OCI-LY7 (cell line): Measurements from ENCODE around the gene TMEM139. TPM values are rescaled to one million over a fixed set of nuclear protein-coding genes. Genes with fewer than 3 reads are reported as not detected.

Source experiments
- BruUV-seq: library from RNA; stranded (reverse); fragments of 400-500 nt; replicated peaks from 2 replicates; lab custom pipeline; 2021; lab: Mats Ljungman, UMichigan
- CTCF ChIA-PET: fragments of 300-600 bp; sonication (Branson Sonifier 250); formaldehyde crosslinking; loops from one replicate; lab custom pipeline; 2022; ENCODE audit warnings: antibody characterized with exemption; ENCODE audit not compliant: unreplicated experiment; lab: Charles Lee
- POLR2A ChIA-PET: fragments of 300-600 bp; sonication (Branson Sonifier 250); formaldehyde crosslinking; loops from one replicate; lab custom pipeline; 2022; ENCODE audit warnings: antibody characterized with exemption; lab: Charles Lee
- DNase-seq: peaks from one replicate; pipeline ENCODE4 v3.0.0-alpha.2; 2015; ENCODE audit warnings: low spot score
- H2AFZ ChIP-seq: fragments of 200-600 bp; sonication (generic), shearing (Covaris generic); 2 replicates; pipeline ENCODE4 v1.6.1; 2014; ENCODE audit warnings: mild to moderate bottlenecking, antibody characterized with exemption, low read length, moderate library complexity
- H3K27ac ChIP-seq: fragments of 200-600 bp; sonication (generic); 2 replicates; pipeline ENCODE4 v1.5.1; 2014; ENCODE audit warnings: mixed run types, low read depth, mild to moderate bottlenecking, moderate library complexity, low read length, inconsistent platforms; ENCODE audit not compliant: poor library complexity, severe bottlenecking
- H3K36me3 ChIP-seq: fragments of 200-600 bp; sonication (generic); 2 replicates; pipeline ENCODE4 v1.6.1; 2014; ENCODE audit warnings: mild to moderate bottlenecking, antibody characterized with exemption, low read length, moderate library complexity, mixed read lengths; ENCODE audit not compliant: insufficient read depth
- H3K4me1 ChIP-seq: fragments of 200-600 bp; sonication (generic); 2 replicates; pipeline ENCODE4 v1.5.1; 2014; ENCODE audit warnings: mild to moderate bottlenecking, low read length; ENCODE audit not compliant: insufficient read depth, poor library complexity, severe bottlenecking
- H3K4me2 ChIP-seq: fragments of 200-600 bp; sonication (generic); 2 replicates; pipeline ENCODE4 v1.6.1; 2014; ENCODE audit warnings: mild to moderate bottlenecking, low read length
- H3K4me3 ChIP-seq: fragments of 200-600 bp; sonication (generic); 2 replicates; pipeline ENCODE4 v1.5.1; 2014; ENCODE audit warnings: mild to moderate bottlenecking, low read depth, low read length; ENCODE audit not compliant: poor library complexity, severe bottlenecking
- H3K79me2 ChIP-seq: fragments of 200-600 bp; sonication (generic); 2 replicates; pipeline ENCODE4 v1.6.1; 2016; ENCODE audit warnings: low read depth, mild to moderate bottlenecking, low read length, moderate library complexity, mixed read lengths; ENCODE audit not compliant: insufficient read depth
- H3K9me2 ChIP-seq: fragments of 200-600 bp; sonication (generic); 2 replicates; pipeline ENCODE4 v1.6.1; 2016; ENCODE audit warnings: mild to moderate bottlenecking, low read length, mixed read lengths; ENCODE audit not compliant: insufficient read depth
- H3K9me3 ChIP-seq: fragments of 200-600 bp; sonication (generic); 2 replicates; pipeline ENCODE4 v1.6.1; 2014; ENCODE audit warnings: mild to moderate bottlenecking, mixed run types, low read length, mixed read lengths
- H4K20me1 ChIP-seq: fragments of 200-600 bp; sonication (generic); 2 replicates; pipeline ENCODE4 v1.6.1; 2014; ENCODE audit warnings: mild to moderate bottlenecking, antibody characterized with exemption, low read length, moderate library complexity, mixed read lengths; ENCODE audit not compliant: insufficient read depth
- CTCF ChIP-seq: fragments of 200-600 bp; sonication (generic); conservative IDR thresholded peaks from 2 replicates; pipeline ENCODE4 v1.5.1; 2014; ENCODE audit warnings: mild to moderate bottlenecking, antibody characterized with exemption, low read length, moderate library complexity, mixed read lengths
- EZH2phosphoT487 ChIP-seq: fragments of 200-600 bp; sonication (generic); IDR thresholded peaks from 2 replicates; pipeline ENCODE4 v1.6.1; 2018; ENCODE audit warnings: low read depth, borderline replicate concordance, mild to moderate bottlenecking, mixed run types, antibody characterized with exemption, low read length, moderate library complexity, mixed read lengths
- intact Hi-C: fragments of 100-400 bp; cut with micrococcal nuclease; formaldehyde crosslinking; loops from one replicate; pipeline ENCODE4 v1.10.0; 2022; ENCODE audit not compliant: unreplicated experiment
- total RNA-seq, 2 experiments: library from RNA; depleted of rRNA in 1 of 2; stranded (reverse); fragments of >200 nt in 1 of 2; shearing (Covaris generic) in 1 of 2; gene quantifications; 2 replicates each; pipeline ENCODE4 v1.2.3, GENCODE V29; 2014 to 2022

The TMEM139 gene
- total RNA-seq, 2 experiments from 2014 or later, result 0.46 TPM; not detected in 1

DNA sequence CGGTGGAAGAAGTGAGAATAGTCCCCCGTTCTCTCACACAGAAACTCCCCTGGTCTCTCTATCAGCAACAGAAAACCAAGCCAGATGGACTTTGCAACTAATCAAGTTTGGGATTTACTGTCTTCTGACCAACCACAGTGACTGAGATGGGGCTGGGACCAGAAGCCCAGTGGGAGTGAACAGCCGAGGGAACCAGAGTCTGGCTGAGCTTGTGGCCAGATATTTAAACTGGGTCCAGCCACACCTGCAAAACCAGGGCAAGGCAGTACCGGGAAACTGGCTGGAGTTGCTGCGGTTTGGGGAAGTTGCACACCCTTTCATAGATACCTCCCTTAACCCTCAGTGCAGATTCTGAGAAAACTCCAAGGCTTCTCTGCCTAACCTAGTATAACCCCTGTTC, 15.5 kb upstream of the TMEM139 start:
- H3K9me2 ChIP-seq, result no peaks in the 10 kb centered on the region
- CTCF ChIA-PET, result no interaction called here
- no peak for TF ChIP-seq CTCF
- TF ChIP-seq EZH2phosphoT487, result no peak
- no peak overlapping the region for H3K27ac ChIP-seq
- BruUV-seq, result no TSS peak
- intact Hi-C loops, result no loop called here
- no peak for DNase-seq
- no peaks in the 10 kb centered on the region for H3K79me2 ChIP-seq
- no peaks in the 10 kb centered on the region for H4K20me1 ChIP-seq
- no peak overlapping the region for H3K4me3 ChIP-seq
- H3K36me3 ChIP-seq, result no peaks in the 10 kb centered on the region
- H3K4me1 ChIP-seq, result no peaks in the 10 kb centered on the region
- no peak overlapping the region for H3K4me2 ChIP-seq
- no peak overlapping the region for H2AFZ ChIP-seq
- no peaks in the 10 kb centered on the region for H3K9me3 ChIP-seq
- POLR2A ChIA-PET, result interaction anchor here (0.7 kb wide), 1 partner anchor 34 kb away, joined by 3 read pairs; no protein-coding TSS in a partner anchor

DNA sequence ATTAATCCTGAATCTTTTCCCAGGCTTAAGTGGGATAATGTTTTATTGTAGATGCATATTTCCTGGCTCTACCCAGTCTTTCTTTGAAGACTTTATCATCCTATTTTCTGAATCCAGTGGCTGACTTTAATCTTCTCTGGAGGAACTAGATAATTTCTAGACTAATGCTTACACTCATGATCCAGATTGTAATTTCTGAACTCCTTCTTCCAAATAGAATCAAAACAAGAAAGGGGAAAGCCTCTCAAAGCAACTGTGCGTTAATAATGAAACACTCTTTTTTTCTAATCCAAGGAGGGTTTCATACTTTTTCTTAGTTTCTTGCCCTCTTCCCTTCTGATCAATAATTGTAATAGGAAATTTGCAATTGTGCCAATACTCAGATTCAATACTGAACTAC, 13.5 kb upstream of the TMEM139 start:
- no peak for TF ChIP-seq CTCF
- no peak for TF ChIP-seq EZH2phosphoT487
- CTCF ChIA-PET, result no interaction called here

GRCh38 chr7:143272871-143273270, 11.9 kb upstream of the TMEM139 start:
- TF ChIP-seq EZH2phosphoT487, result no peak
- no peak for TF ChIP-seq CTCF
- DNase-seq, result no peak
- ChIA-PET CTCF (interaction anchor here (0.6 kb wide), 1 partner anchor 11 kb away, joined by 3 read pairs; no protein-coding TSS in a partner anchor), POLR2A (interaction anchor here (0.6 to 1.9 kb wide), 2 partner anchors 10 to 36 kb away, joined by 3 to 4 read pairs; partner anchors contain the start of gene GSTK1)
- no peak overlapping the region for H3K27ac ChIP-seq
- BruUV-seq, result no TSS peak
- H3K4me2 ChIP-seq, result no peak overlapping the region
- no peaks in the 10 kb centered on the region for H3K36me3 ChIP-seq
- H4K20me1 ChIP-seq, result no peaks in the 10 kb centered on the region
- H2AFZ ChIP-seq, result no peak overlapping the region
- H3K9me2 ChIP-seq, result no peaks in the 10 kb centered on the region
- intact Hi-C loops, result no loop called here
- no peaks in the 10 kb centered on the region for H3K9me3 ChIP-seq
- H3K4me1 ChIP-seq, result no peaks in the 10 kb centered on the region
- no peak overlapping the region for H3K4me3 ChIP-seq
- no peaks in the 10 kb centered on the region for H3K79me2 ChIP-seq

More for the DNA sequence above, 13.5 kb upstream of the TMEM139 start:
- Histone ChIP-seq H3K9me2 (no peaks in the 10 kb centered on the region), H4K20me1 (no peaks in the 10 kb centered on the region), H3K79me2 (no peaks in the 10 kb centered on the region), H3K27ac (no peak overlapping the region), H3K4me2 (no peak overlapping the region), H3K4me3 (no peak overlapping the region), H2AFZ (no peak overlapping the region), H3K4me1 (no peaks in the 10 kb centered on the region), H3K9me3 (no peaks in the 10 kb centered on the region), H3K36me3 (no peaks in the 10 kb centered on the region)
- POLR2A ChIA-PET, result interaction anchor here (1.0 to 1.1 kb wide), 2 partner anchors 11 to 30 kb away, joined by 4 to 6 read pairs; no protein-coding TSS in a partner anchor
- intact Hi-C loops, result no loop called here
- BruUV-seq, result no TSS peak
- DNase-seq, result no peak
